K562 (cell line): ENCODE results near the gene SAMD11. TPM values are rescaled to one million over a fixed set of nuclear protein-coding genes. Genes with fewer than 3 reads are reported as not detected.

Experiments
- BACH1 ChIP-seq: fragments of 200-800 bp; sonication (Bioruptor generic); IDR thresholded peaks from 2 replicates; pipeline ENCODE4 v1.6.1; 2016; ENCODE audit warnings: missing genetic modification characterization, missing compliant biosample characterization
- CCNT2 ChIP-seq: IDR thresholded peaks from 2 replicates; pipeline ENCODE4 v1.6.1; 2011; ENCODE audit warnings: borderline replicate concordance, low read depth, mild to moderate bottlenecking, moderate library complexity, mixed read lengths, low read length; ENCODE audit not compliant: insufficient read length; ENCODE audit errors: extremely low read depth
- COPS2 ChIP-seq: fragments of 450-650 bp; conservative IDR thresholded peaks from 2 replicates; pipeline ENCODE4 v1.6.1; 2016; ENCODE audit warnings: mild to moderate bottlenecking, moderate library complexity
- E2F6 ChIP-seq, 2 experiments: IDR thresholded peaks; 2 replicates each; pipeline ENCODE4 v1.6.1; 2011; ENCODE audit warnings: borderline replicate concordance in 1 of 2, control low read depth in 1 of 2, low read depth in 1 of 2, low read length in 1 of 2, mild to moderate bottlenecking in 1 of 2, mixed read lengths in 1 of 2, moderate library complexity in 1 of 2; ENCODE audit not compliant: insufficient read depth in 1 of 2, insufficient read length in 1 of 2, poor library complexity in 1 of 2, severe bottlenecking in 1 of 2; ENCODE audit errors: extremely low read depth in 1 of 2
- ETV5 ChIP-seq: sonication (generic); formaldehyde crosslinking; IDR thresholded peaks from 2 replicates; pipeline ENCODE4 v1.4.0; 2020; ENCODE audit warnings: low read depth, mild to moderate bottlenecking, missing genetic modification reagents
- FOXA1 ChIP-seq: fragments of 450-650 bp; IDR thresholded peaks from 2 replicates; pipeline ENCODE4 v1.6.1; 2016; ENCODE audit warnings: mild to moderate bottlenecking, borderline replicate concordance
- GATAD2A ChIP-seq: fragments of 450-650 bp; IDR thresholded peaks from 2 replicates; pipeline ENCODE4 v1.6.1; 2017
- HDAC1 ChIP-seq, 2 experiments: fragments of 450-650 bp; IDR thresholded peaks; 2 replicates each; pipeline ENCODE4 v1.6.1; 2016 to 2017; ENCODE audit warnings: inconsistent platforms in 1 of 2, mild to moderate bottlenecking in 1 of 2, moderate library complexity in 1 of 2
- HMBOX1 ChIP-seq: sonication (generic); IDR thresholded peaks from 2 replicates; pipeline ENCODE4 v1.6.1; 2016
- L3MBTL2 ChIP-seq: fragments of 450-650 bp; IDR thresholded peaks from 2 replicates; pipeline ENCODE4 v1.6.1; 2016; ENCODE audit warnings: mild to moderate bottlenecking, moderate library complexity
- MAFK ChIP-seq: IDR thresholded peaks from 2 replicates; pipeline ENCODE4 v1.6.1; 2011; ENCODE audit warnings: low read length, improper control_type of control experiment
- MBD1 ChIP-seq: fragments of 250-450 bp; sonication (Bioruptor Pico); IDR thresholded peaks from 2 replicates; pipeline ENCODE4 v1.8.0; 2022; ENCODE audit warnings: inconsistent platforms
- MTA3 ChIP-seq: fragments of 450-650 bp; formaldehyde crosslinking; IDR thresholded peaks from 2 replicates; pipeline ENCODE4 v1.6.1; 2017; ENCODE audit warnings: mild to moderate bottlenecking, borderline replicate concordance
- MYNN ChIP-seq, 2 experiments: sonication (generic); formaldehyde crosslinking in 1 of 2; IDR thresholded peaks; 2 replicates each; pipeline versions ENCODE4 v1.5.0 to v1.6.1; 2016 to 2020; ENCODE audit warnings: antibody characterized with exemption in 1 of 2, missing genetic modification reagents in 1 of 2
- PRDM10 ChIP-seq: fragments of 450-650 bp; IDR thresholded peaks from 2 replicates; pipeline ENCODE4 v1.6.1; 2018; ENCODE audit not compliant: partially characterized antibody
- RFX7 ChIP-seq: fragments of 250-450 bp; sonication (Bioruptor Pico); IDR thresholded peaks from 2 replicates; pipeline ENCODE4 v1.5.1; 2021; ENCODE audit warnings: mild to moderate bottlenecking
- SMARCC2 ChIP-seq: fragments of 450-650 bp; IDR thresholded peaks from 2 replicates; pipeline ENCODE4 v1.6.1; 2017; ENCODE audit warnings: antibody characterized with exemption, moderate library complexity, mild to moderate bottlenecking, low read depth
- TCF15 ChIP-seq: fragments of 250-450 bp; sonication (Bioruptor Pico); IDR thresholded peaks from 2 replicates; pipeline ENCODE4 v1.8.0; 2022; ENCODE audit warnings: moderate library complexity, mild to moderate bottlenecking, inconsistent platforms
- TCF7 ChIP-seq: sonication (generic); IDR thresholded peaks from 2 replicates; pipeline ENCODE4 v1.6.1; 2016; ENCODE audit warnings: antibody characterized with exemption, borderline replicate concordance
- ZNF717 ChIP-seq: fragments of 250-450 bp; sonication (Bioruptor Pico); IDR thresholded peaks from 2 replicates; pipeline ENCODE4 v1.5.0; 2021
- polyA plus RNA-seq, 8 experiments: library from polyadenylated mRNA; depleted of rRNA in 4 of 8; stranded (reverse) in 5 of 8; unstranded in 3 of 8; fragments of >200 nt; fragmentation: Nextera tagmentation in 2 of 8; fragmentation: Illumina TruSeq in 1 of 8; extraction: Ambion mirVana in 2 of 8; extraction: Trizol in 1 of 8; gene quantifications; 2 replicates each; pipeline versions ENCODE4 v1.2.1 to v1.2.3, GENCODE V29; 2011 to 2014; ENCODE audit warnings: inconsistent platforms in 1 of 8, missing spikeins in 1 of 8
- total RNA-seq, 7 experiments: library from RNA; depleted of rRNA in 6 of 7; stranded (reverse); fragments of >200 nt in 6 of 7; fragmentation: Illumina TruSeq in 2 of 7; extraction: Trizol in 2 of 7; gene quantifications; 2 replicates each; pipeline versions ENCODE4 v1.2.1 to v1.2.3, GENCODE V29; 2011 to 2021; ENCODE audit warnings: low replicate concordance in 1 of 7

SAMD11 gene
- total and polyA plus RNA-seq, 9 of the 15 experiments (the other 6 are each of a cell fraction or from before 2014, with no cell fraction given), result 0.07 to 0.82 (median 0.11) TPM; not detected in 2

GRCh38 chr1:978069-978834 is 54.5 kb downstream of the SAMD11 start (continued):
- no peak for TF ChIP-seq MTA3
- no peak for TF ChIP-seq PRDM10
- no peak for TF ChIP-seq ZNF717 (CRISPR knock-in tag)
- 0 out of 2 replicates have a peak, but pooled peaks have one; percentile 14 for TF ChIP-seq GATAD2A
- TF ChIP-seq RFX7, result no peak
- no peak for TF ChIP-seq TCF7
- TF ChIP-seq MAFK, result no peak
- no peak for TF ChIP-seq HMBOX1
- no peak for TF ChIP-seq SMARCC2
- no peak for TF ChIP-seq COPS2
- no peak for TF ChIP-seq FOXA1
- TF ChIP-seq TCF15 (CRISPR knock-in tag), result no peak
- 0 out of 2 replicates have a peak, but pooled peaks have one; percentile 26 for TF ChIP-seq ETV5 (CRISPR knock-in tag)
- TF ChIP-seq E2F6 (IDR thresholded peaks at IDR 0.05; ENCODE audit: borderline replicate concordance in 1 of 2, extremely low read depth in 1 of 2, insufficient read depth in 1 of 2, insufficient read length in 1 of 2, low read depth in 1 of 2, low read length in 1 of 2, poor library complexity in 1 of 2, severe bottlenecking in 1 of 2), result peak in 1 of 2 experiments; percentile 78
- no peak for TF ChIP-seq MBD1 (CRISPR knock-in tag)
- TF ChIP-seq L3MBTL2, result 0 out of 2 replicates have a peak, but pooled peaks have one; percentile 39
- TF ChIP-seq CCNT2, result no peak
- peak in 1 of 2 experiments; percentile 34; a peak in 1 of 4 replicates for TF ChIP-seq HDAC1 (IDR thresholded peaks at IDR 0.05)
- TF ChIP-seq MYNN (IDR thresholded peaks at IDR 0.05), result no peak
- no peak for TF ChIP-seq MYNN (CRISPR knock-in tag; IDR thresholded peaks at IDR 0.05)
- no peak for TF ChIP-seq BACH1 (tag)
